Melanocyte of skin (primary cell): ENCODE measurements around the gene MMP3. TPM values are rescaled to one million over a fixed set of nuclear protein-coding genes. Genes with fewer than 3 reads are reported as not detected.

Experiments
- total RNA-seq, 2 donors: library from RNA; depleted of rRNA; stranded (reverse); fragments of >200 nt; gene quantifications; 2 replicates each; pipeline ENCODE4 v1.2.3, GENCODE V29; 2012

The MMP3 gene
- under 1 TPM in 1 of 2 donors, not detected in 1; under 0.01 TPM for total RNA-seq

DNA sequence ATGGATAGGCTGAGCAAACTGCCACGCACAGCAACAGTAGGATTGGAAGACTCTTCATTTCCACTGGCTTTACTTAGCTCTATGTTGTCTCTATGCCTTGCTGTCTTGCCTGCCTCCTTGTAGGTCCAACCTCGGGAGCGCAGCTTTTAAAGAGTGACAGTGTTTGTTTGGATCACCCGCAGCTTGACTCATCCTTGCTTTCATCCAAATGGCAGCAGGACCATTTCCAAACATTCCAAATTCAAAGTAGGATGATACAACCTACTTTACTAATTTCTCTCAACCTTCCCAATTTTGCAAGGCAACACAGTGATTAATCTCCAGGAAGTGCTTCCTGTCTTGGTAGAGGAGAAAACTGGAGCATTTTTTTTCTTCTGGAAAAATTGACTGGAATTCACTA lies at the start of gene MMP3:
Gene MMP3 (minus strand): TSS at position 121 of the 400 bp plus-strand sequence. CDS start 63 bp downstream, at position 58.

DNA sequence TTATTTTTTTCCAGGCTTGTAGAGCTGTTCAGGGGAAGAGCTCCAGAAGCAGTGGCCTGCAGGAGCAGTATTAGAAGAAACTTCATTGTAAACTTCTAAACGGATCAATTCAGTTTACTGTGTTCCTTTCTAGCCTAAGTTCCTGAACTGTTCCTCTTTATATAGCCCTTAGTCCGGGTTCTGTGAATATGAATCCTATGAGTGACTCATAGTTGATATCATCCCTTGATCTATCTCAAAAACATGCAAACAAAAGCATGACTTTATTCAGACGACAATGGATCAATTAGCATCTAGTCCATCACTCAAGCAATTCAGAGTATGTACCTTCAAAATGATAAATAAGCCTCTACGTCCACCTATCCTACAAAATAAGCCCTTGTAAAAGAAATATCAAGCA lies 31.4 kb upstream of the MMP3 start, which contains the start of gene MMP12:
Gene MMP12 (minus strand): TSS at position 131 of the 400 bp plus-strand sequence. CDS start 45 bp downstream, at position 86.

DNA sequence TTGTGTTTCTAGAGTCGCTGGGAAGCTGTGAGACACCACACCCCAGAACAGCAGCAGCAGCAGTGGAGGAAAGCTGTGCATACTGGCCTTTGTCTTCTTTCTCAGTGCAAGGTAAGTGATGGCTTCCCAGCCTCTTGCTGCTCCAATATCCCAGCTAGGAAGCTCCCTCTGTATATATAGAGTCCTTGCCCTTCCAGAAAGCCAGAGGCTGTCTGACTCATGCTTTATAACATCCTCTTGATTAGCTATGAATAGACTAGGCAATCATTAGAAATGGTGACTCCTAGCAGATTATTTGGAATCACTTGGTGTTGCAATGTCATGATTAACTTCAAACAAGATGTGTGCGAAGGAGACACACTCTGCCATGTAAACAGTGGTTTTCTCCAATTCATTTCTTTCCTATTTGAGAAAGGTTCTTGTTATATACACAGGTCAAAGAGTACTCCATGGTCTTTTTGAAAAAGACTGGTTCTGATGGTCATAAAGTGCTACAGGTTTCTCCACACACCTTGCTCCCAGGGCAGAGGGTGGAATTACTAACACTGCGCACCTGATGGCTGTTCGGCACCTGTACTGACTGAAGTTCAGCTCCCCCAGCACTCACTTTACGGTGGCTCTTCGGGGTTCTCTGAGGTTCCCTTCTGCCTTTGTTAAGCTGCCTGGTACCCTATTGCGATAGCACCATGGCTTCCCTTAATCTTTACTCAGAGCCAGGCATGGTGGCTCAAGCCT lies 45.2 kb downstream of the MMP3 start, which contains the start of gene MMP1:
Gene MMP1 (minus strand): TSS at position 149 of the 735 bp plus-strand sequence. CDS start 68 bp downstream, at position 81.

Other genes with a start within 250 kb of the MMP3 start
- gene MMP20, start 218.3 kb downstream of the MMP3 start, total RNA-seq = not detected
- gene MMP27, start 137.8 kb downstream of the MMP3 start, total RNA-seq = not detected
- gene MMP8, start 118.7 kb downstream of the MMP3 start, total RNA-seq = 10 to 100 TPM; 12.0 to 37.3 TPM
- gene MMP10, start 63.0 kb downstream of the MMP3 start, total RNA-seq = under 1 TPM in 1 of 2 donors, not detected in 1; under 0.01 TPM
- gene MMP1, start 45.4 kb downstream of the MMP3 start, total RNA-seq = 100 to 1,000 TPM in 1 of 2 donors, under 1 TPM in 1; under 0.01 to 114 TPM
- gene MMP12, start 31.4 kb upstream of the MMP3 start, total RNA-seq = not detected
- gene MMP13, start 112.1 kb upstream of the MMP3 start, total RNA-seq = under 1 TPM in 1 of 2 donors, not detected in 1; under 0.01 TPM
- 10 to 100 TPM; 37.2 to 71.3 TPM for gene DCUN1D5, start 248.6 kb upstream of the MMP3 start, total RNA-seq